Stimulated activated CD8-positive, alpha-beta memory T cell treated with anti-CD3 and anti-CD28 coated beads, Interleukin-12 subunit alpha, Interleukin-12 subunit beta, amount 100 ng/mL, for 24 hours (primary cell): ENCODE results near the gene ANKS6.

Experiments
- DNase-seq: peaks from one replicate; pipeline ENCODE4 v3.0.0-alpha.2; 2020; ENCODE audit errors: extremely low read depth

Gene ANKS6

DNA sequence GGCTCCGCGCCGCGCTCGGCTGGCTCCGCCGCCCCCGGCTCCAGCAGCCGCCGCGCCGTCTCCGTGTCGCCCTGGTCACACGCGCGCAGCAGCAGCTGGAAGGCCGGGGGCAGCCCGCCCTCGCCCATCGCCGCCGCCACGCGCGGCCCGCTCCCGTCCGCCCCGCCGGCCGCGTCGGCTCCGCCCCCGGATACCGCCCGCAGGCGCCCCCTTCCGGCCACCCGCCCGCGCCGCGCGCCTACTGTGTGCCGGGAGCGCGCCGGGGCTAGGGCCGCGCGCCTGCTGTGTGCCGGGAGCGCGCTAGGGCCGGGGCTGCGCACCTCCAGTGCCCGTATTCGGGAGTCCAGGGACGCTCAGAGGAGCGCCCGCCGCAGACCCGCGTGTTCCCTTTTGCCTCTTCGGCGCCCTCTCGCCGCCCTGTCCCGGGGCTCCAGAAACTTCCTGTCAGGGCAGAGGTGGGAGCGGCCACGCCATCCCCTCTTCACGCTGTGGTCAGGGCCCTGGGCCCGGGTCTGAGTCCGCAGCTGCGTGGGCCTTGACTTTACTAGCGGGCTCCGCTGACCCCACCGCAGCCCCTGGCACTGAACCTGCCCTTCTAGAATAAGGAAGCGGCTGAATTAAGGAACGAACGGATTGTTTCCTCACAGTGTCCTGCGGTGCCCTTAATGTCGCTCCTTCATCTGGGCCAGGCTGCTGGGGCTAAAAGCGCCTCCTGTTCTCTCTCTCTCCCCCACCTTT is at the start of gene ANKS6:
TSS of gene ANKS6 (minus strand) at position 192 of the 738 bp plus-strand sequence. CDS start at position 128, 64 bp downstream.
- DNase-seq = peak; percentile 59

GRCh38 chr9:98846081-98846480 is 49.7 kb upstream of the ANKS6 start:
- DNase-seq = no peak

- DNase-seq = no peak
These were observed 46.2 kb upstream of the ANKS6 start for GRCh38 chr9:98842510-98842909.

- no peak for DNase-seq
These were observed 43.4 kb upstream of the ANKS6 start for GRCh38 chr9:98839724-98840123.

DNA sequence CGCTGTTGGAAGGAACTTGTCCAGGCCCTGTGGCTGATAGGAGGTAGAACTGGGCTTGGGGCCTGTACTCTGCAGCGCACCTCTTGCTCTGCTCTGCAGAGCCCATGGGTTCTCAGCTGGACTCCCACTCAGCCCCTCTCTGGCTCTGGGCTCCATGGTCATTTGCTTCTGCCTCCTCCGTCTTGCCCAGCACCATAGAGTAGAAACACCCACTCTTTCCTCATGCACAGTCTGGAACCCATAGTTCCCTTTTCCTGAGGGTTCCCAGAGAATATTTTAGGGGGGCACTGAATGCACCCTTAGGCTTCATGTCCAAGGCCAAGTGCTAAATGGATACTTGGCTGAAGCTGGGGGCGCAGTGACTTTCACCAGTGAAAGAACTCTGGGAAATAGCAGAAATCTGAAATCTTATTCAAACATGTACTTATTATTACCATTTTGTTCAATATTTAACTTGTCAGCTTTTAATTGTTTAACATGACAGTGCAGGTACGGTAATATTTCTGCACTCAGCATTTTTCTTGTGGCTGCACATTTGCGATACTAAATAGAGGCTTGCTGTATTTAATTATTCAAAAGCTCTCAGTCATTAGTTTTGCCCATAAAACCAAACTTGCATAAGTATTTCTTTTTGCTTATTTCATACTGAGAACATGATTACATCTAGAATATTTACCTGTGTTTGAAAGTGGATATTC is 42.7 kb upstream of the ANKS6 start:
- DNase-seq = no peak

DNA sequence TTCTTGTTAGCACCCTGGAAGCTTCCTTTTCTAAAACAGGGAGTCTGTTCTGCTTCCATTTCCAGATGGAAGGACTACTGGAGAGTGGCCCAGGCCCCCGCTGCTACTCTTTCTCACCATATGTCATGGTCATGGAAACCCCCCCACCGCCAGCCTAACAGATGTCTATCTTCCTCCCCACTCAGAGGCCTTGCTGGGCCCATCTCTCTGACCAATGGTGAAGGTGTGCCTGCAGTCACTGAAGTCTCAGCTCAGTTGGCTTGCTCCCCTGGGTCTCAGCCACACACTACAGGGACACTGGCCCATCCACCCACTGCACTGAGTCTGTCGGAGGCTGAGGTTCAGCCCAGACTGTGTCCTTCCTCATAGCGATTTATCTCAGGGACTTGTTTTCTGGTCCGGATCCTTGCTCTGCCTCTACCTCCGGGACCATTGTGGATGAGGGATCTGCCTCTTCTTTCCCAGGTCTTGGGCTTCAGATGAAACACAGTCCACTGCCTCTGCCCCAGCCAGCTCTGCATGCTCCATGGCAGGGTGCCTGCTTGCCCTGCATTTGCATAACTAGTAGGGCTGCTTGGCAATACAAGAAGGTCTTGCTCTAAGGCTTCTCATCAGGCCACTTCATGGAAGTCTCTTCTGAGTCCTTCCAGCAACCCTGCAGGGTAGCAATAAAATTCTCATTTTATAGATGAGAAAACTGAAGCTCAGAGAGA is 42.0 kb upstream of the ANKS6 start:
- DNase-seq = no peak

DNA sequence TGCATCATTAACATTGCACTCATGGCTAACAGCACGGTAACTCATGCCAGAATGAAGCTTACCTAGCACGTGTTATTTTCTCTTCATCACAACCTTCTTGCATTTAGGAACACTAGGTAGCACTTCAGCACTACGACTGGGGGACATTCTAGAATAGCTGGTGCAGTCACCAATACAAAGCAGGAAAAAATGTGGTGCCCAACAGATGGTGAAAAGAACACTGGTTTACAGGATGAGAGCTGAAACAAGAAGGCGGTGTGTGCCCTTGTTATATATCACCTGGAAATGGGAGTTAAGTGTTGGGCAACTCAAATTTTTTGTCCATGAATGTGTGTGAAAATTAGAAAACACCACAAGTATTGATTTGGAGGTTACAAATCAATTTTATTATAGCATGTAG is 41.2 kb upstream of the ANKS6 start:
- no peak for DNase-seq

DNA sequence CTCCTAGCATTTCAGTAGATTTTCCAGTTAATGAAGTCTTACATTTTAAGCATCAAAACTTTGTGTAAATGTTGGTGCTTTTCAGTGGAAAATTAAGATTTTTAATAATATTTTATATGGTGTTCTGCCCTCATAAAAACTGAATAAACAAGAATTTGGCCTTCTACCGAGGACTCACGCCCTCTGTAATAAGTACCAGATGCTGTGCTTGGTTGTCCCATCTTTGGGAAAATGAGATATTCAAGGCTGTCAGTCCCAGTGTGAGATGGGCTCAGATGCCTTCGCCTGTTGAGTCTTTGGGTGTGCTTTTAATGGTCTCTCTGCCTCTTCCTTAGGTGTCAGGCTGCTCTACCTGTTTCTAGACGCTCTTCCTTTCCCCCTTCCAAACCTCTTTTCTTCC is 39.9 kb upstream of the ANKS6 start:
- no peak for DNase-seq

DNA sequence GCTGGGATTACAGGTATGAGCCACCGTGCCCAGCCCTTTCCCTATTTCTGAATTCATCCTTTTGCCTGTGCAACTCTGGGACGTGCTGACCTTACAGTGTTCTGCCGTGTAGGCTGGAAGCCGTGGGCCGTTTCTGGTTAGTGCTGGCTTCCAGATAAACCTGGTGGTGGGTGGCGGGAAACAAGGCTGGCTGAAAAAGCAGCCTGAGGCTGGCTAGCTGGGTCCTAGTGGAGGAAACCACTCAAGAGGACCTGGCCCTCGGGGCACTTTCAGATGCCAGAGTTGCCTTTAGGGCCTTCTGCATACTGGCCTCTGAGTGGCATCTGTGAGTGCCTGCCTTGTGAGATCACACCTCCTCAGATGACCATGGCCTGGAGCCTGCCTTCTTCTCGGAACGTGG is 38.0 kb upstream of the ANKS6 start:
- no peak for DNase-seq

DNA sequence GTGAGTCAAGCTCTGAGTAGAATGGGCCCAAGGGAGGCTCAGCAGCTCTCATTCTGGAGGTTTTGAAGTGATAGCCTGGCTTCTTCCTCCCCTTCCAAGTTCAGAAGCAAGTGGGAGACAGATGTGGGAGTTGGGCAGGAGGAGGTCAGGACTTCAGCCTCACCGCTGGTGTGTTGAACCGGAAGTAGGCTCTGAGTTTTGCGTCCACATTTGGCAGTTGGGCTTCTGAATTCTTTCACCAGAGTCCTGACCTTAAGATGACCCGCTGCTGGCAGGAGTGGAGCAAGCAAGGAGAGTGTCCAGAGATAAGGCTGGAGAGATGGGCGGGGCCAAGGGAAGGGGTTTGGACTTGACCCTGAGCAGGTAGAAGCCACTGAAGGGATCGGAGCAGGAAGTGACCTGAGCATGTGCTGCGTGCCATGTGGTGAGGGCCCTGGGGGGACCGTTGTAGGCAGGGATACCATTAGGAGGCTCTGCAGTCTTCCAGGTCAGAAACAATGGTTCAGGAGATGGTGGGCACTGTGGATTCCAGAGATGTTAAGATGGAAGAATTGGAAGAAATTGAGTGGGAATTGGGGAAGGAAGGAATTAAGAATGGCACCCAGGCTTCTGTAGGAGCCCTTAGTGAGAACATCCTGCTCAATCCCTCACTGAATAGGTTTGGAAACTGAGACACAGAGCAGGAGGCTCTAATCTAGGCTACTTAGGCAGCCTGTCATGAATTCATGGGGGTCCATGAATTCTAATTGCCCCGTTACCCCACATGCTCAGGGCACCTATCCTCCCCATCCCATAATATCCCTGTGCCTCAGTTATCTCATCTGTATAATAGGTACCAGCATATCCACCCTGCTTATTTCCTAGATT is 37.0 kb upstream of the ANKS6 start:
- no peak for DNase-seq

- no peak for DNase-seq
These were observed 36.4 kb upstream of the ANKS6 start for GRCh38 chr9:98832768-98833089.

DNA sequence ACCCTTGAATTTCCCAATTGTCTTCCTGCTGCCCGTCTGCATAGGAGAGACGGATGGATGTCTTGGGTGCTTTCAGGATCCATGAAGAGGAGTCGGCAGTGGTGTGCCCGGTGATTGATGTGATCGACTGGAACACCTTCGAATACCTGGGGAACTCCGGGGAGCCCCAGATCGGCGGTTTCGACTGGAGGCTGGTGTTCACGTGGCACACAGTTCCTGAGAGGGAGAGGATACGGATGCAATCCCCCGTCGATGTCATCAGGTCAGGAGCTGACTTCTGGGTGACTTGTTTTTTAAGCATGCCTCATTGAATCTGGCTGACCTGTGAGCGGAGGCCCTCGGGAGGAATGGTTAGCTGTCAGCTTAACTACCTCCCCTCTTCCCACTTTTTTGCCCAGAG is 35.3 kb upstream of the ANKS6 start:
- no peak for DNase-seq

DNA sequence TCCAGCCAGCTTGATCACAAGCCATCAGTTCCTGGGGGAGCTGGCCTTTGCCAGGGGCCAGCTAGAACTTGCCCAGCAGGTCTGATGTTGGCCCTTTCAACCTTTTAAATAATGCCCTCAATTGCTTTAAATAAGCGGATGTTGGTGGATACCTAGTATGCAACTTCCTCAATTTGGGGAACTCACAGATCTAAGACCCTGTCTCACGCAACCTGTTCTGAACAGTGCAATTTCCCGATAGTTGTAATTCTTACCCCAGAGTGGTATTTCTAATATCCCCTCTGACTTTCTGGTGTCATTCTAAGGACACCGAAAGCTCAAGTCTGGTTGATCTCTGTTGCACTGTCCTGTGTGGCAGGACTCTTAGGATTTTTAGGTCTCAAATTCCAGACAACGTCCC is 34.2 kb upstream of the ANKS6 start:
- no peak for DNase-seq

DNA sequence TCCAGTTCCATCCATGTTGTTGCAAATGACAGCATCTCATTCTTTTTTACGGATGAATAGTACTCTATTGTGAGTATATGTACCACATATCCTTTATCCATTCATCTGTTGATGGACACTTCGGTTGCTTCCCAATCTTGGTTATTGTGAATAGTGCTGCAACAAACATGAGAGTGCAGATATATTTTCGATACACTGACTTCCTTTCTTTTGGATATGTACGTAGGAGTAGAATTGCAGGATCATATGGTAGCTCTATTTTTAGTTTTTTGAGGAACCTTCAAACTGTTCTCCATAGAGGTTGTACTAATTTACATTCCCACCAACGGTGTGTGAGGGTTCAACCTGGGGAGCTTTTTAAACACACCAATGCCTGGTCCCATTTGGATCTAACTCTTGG is 33.4 kb upstream of the ANKS6 start:
- no peak for DNase-seq

DNA sequence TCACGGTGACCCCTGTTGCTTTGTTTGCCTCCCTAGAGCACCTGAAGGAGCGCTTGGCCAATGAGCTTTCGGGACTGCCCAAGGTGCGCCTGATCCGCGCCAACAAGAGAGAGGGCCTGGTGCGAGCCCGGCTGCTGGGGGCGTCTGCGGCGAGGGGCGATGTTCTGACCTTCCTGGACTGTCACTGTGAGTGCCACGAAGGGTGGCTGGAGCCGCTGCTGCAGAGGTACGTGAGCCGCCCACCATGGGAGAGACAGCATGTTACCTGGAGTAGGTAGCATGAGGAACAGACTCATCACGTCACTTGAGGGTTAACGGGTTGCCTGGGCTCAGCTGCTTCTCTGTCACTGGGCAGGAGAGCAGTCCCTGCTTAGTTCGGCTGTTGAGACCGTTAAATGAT is 30.4 kb upstream of the ANKS6 start:
- no peak for DNase-seq

DNA sequence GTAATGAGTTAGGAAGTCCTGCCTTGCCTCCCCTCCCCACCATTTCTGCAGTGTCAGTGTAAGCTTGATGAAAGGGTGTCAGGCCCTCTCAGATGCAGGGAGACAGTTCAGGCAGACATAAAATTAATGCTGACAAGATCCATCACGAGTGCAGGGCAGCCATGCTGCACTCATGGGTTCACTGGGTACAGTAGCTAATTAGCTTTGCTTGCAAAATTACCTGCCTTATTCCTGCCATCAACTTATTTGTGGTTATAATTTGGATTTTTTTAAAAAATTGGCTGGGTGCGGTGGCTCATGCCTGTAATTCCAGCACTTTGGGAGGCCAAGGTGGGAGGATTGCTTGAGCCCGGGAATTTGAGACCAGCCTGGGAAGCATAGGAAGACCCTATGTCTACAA is 29.1 kb upstream of the ANKS6 start:
- DNase-seq = no peak

DNA sequence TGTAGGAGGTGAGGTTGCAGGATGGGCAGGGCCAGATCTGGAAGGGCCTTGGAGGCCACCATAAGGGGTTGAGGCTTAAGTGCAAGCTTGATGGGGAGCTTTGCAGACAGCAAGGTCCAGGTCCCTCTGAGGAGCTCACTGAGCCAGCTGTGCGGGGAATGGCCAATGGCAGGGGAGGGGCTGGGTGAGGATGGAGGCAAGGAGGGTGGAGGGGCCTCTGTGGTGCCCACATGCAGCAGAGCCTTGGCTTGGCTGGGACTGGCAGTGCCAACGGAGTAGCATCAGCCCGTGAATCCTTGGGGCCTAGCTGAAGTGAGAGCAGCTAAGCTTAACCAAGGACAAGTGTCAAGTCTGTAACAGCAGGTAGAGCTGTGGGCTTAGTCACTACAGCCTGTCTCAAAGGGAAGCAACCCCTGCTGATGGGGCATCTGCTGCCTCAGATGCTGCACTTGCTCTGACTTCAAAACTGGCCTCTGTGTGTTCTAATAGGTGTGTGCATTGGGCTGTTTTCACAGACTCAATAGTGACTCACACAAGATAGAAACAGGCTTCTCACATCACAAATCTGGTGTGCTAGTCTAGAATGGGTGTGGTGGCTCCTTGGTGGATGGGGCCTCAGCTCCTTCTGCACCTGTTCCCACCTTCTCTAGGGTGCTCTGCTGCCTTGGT is 27.4 kb upstream of the ANKS6 start:
- no peak for DNase-seq

DNA sequence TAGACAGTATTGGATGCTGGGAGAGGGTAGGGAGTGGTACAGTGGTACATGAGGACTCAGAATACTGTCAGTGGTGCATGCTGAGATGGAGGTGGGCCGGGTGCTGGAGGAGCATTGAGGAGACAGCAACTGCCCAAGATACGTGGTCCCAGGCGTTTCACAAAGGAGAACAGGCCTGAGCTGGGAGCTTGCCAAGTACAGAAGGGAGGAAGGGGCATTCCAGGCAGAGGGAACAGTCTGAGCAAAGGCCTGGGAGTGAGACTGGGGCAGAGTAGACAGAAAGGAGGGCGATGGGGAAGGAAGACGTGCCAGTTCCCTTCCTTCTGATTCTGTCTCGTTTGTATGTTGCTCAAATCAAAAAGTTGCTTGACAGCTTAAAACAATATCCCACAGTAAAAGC is 26.3 kb upstream of the ANKS6 start:
- DNase-seq = no peak

DNA sequence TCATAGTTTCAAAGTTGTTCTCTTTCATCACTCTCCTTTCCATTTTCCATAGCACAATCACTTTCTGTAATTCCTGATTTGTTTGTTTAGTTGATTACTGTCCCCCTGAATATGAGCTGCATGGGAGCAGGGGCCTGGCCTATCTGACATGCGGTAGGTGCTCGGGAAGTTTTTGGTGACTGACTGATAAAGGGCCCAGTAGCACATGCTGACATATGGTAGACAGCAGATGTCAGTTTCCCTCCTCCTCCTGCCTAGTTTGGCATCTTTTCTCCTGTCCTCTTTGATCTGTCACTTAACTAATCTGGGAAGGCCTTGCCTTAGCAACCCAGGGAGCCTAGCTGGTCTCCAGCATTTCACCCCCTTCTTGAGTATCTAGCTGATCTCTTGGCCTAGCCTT is 25.5 kb upstream of the ANKS6 start:
- no peak for DNase-seq

- DNase-seq = no peak
These were observed 22.9 kb upstream of the ANKS6 start for GRCh38 chr9:98819231-98819630.

- DNase-seq = no peak
These were observed 22.4 kb upstream of the ANKS6 start for GRCh38 chr9:98818764-98819163.
